Parathyroid adenoma (tissue), 2 donors: ENCODE measurements around the gene SLC6A4.

ENCODE experiments used
- H2AFZ ChIP-seq: fragments of 300-600 bp; sonication (generic); one replicate; pipeline ENCODE4 v1.7.0; 2017; ENCODE audit warnings: antibody characterized with exemption, mild to moderate bottlenecking
- H3K27ac ChIP-seq: fragments of 300-600 bp; sonication (generic); one replicate; pipeline ENCODE4 v1.7.0; 2017
- H3K27me3 ChIP-seq: fragments of 300-600 bp; sonication (generic); one replicate; pipeline ENCODE4 v1.7.0; 2017; ENCODE audit warnings: low read length; ENCODE audit not compliant: control insufficient read depth, insufficient read depth
- H3K36me3 ChIP-seq: fragments of 300-600 bp; sonication (generic); one replicate; pipeline ENCODE4 v1.7.0; 2017; ENCODE audit warnings: low read length; ENCODE audit not compliant: control insufficient read depth, insufficient read depth
- H3K4me1 ChIP-seq: fragments of 300-600 bp; sonication (generic); one replicate; pipeline ENCODE4 v1.7.0; 2017; ENCODE audit warnings: control low read depth
- H3K4me2 ChIP-seq: fragments of 300-600 bp; sonication (generic); one replicate; pipeline ENCODE4 v1.7.0; 2017; ENCODE audit warnings: low read length
- H3K4me3 ChIP-seq: fragments of 300-600 bp; sonication (generic); one replicate; pipeline ENCODE4 v1.7.0; 2017; ENCODE audit warnings: low read depth, low read length
- H3K79me2 ChIP-seq: fragments of 300-600 bp; sonication (generic); one replicate; pipeline ENCODE4 v1.7.0; 2017; ENCODE audit warnings: control low read depth
- H3K9ac ChIP-seq: fragments of 300-600 bp; sonication (generic); one replicate; pipeline ENCODE4 v1.7.0; 2017; ENCODE audit warnings: mild to moderate bottlenecking
- H3K9me3 ChIP-seq: fragments of 300-600 bp; sonication (generic); one replicate; pipeline ENCODE4 v1.7.0; 2017; ENCODE audit warnings: low read length; ENCODE audit not compliant: control insufficient read depth
- CTCF ChIP-seq: fragments of 300-600 bp; sonication (generic); IDR thresholded peaks from one replicate; pipeline ENCODE4 v1.7.0; 2017; ENCODE audit warnings: antibody characterized with exemption, mild to moderate bottlenecking
- donor health status: primary hyperparathyroidism.

The SLC6A4 gene

GRCh38 chr17:30237296-30238002 lies 2.0 kb upstream of the SLC6A4 start:
- no peak overlapping the region for H3K4me3 ChIP-seq
- no peak overlapping the region for H3K9ac ChIP-seq
- H3K27ac ChIP-seq = no peak overlapping the region
- no peak for TF ChIP-seq CTCF
- H3K79me2 ChIP-seq = peaks cover 18% of the 10 kb centered on the region
- no peaks in the 10 kb centered on the region for H3K27me3 ChIP-seq
- H3K4me2 ChIP-seq = no peak overlapping the region
- no peaks in the 10 kb centered on the region for H3K36me3 ChIP-seq
- peak overlapping the region; percentile 75 for H2AFZ ChIP-seq
- H3K4me1 ChIP-seq = peaks cover 28% of the 10 kb centered on the region
- no peaks in the 10 kb centered on the region for H3K9me3 ChIP-seq

- Histone ChIP-seq H3K4me1 (peaks cover 28% of the 10 kb centered on the region), H3K36me3 (no peaks in the 10 kb centered on the region), H3K9me3 (no peaks in the 10 kb centered on the region), H3K27me3 (no peaks in the 10 kb centered on the region), H3K27ac (no peak overlapping the region), H2AFZ (peak overlapping the region; percentile 95), H3K4me3 (peak overlapping the region; percentile 33), H3K9ac (no peak overlapping the region), H3K4me2 (peak overlapping the region; percentile 58), H3K79me2 (peaks cover 18% of the 10 kb centered on the region)
- TF ChIP-seq CTCF = peak; percentile 67
Measured at GRCh38 chr17:30236766-30237165, 1.3 kb upstream of the SLC6A4 start.

- peak overlapping the region; percentile 33 for H3K4me3 ChIP-seq
- no peak for TF ChIP-seq CTCF
- H3K4me1 ChIP-seq = peaks cover 28% of the 10 kb centered on the region
- peaks cover 18% of the 10 kb centered on the region for H3K79me2 ChIP-seq
- H3K4me2 ChIP-seq = peak overlapping the region; percentile 75
- no peak overlapping the region for H3K27ac ChIP-seq
- H3K9me3 ChIP-seq = no peaks in the 10 kb centered on the region
- peak overlapping the region; percentile 95 for H2AFZ ChIP-seq
- no peak overlapping the region for H3K9ac ChIP-seq
- no peaks in the 10 kb centered on the region for H3K36me3 ChIP-seq
- no peaks in the 10 kb centered on the region for H3K27me3 ChIP-seq
Measured at GRCh38 chr17:30236297-30236624, 764 bp upstream of the SLC6A4 start.

- Histone ChIP-seq H3K27me3 (no peaks in the 10 kb centered on the region), H3K4me2 (peak overlapping the region; percentile 75), H3K79me2 (peaks cover 17% of the 10 kb centered on the region), H3K9ac (no peak overlapping the region), H3K4me3 (no peak overlapping the region), H3K9me3 (no peaks in the 10 kb centered on the region), H2AFZ (peak overlapping the region; percentile 95), H3K36me3 (no peaks in the 10 kb centered on the region), H3K4me1 (peaks cover 26% of the 10 kb centered on the region), H3K27ac (no peak overlapping the region)
- no peak for TF ChIP-seq CTCF
Measured at GRCh38 chr17:30234964-30235363, 533 bp downstream of the SLC6A4 start.

- H3K4me2 ChIP-seq = no peak overlapping the region
- peaks cover 21% of the 10 kb centered on the region for H3K4me1 ChIP-seq
- H3K79me2 ChIP-seq = peaks cover 10% of the 10 kb centered on the region
- H3K4me3 ChIP-seq = no peak overlapping the region
- no peaks in the 10 kb centered on the region for H3K27me3 ChIP-seq
- H3K9me3 ChIP-seq = no peaks in the 10 kb centered on the region
- H3K27ac ChIP-seq = no peak overlapping the region
- H3K36me3 ChIP-seq = no peaks in the 10 kb centered on the region
- no peak for TF ChIP-seq CTCF
- H2AFZ ChIP-seq = no peak overlapping the region
- H3K9ac ChIP-seq = no peak overlapping the region
Measured at GRCh38 chr17:30234296-30234695, 1.2 kb downstream of the SLC6A4 start.
